Measurements from ENCODE around the gene FYB1.

Gene FYB1

GRCh38 chr5:39178171-39178570 is 41.2 kb downstream of the FYB1 start:
- no peaks in the 10 kb centered on the region for H3K36me3 ChIP-seq
- H3K27me3 ChIP-seq: peaks cover 8% of the 10 kb centered on the region
- TF ChIP-seq, protein P1, sequence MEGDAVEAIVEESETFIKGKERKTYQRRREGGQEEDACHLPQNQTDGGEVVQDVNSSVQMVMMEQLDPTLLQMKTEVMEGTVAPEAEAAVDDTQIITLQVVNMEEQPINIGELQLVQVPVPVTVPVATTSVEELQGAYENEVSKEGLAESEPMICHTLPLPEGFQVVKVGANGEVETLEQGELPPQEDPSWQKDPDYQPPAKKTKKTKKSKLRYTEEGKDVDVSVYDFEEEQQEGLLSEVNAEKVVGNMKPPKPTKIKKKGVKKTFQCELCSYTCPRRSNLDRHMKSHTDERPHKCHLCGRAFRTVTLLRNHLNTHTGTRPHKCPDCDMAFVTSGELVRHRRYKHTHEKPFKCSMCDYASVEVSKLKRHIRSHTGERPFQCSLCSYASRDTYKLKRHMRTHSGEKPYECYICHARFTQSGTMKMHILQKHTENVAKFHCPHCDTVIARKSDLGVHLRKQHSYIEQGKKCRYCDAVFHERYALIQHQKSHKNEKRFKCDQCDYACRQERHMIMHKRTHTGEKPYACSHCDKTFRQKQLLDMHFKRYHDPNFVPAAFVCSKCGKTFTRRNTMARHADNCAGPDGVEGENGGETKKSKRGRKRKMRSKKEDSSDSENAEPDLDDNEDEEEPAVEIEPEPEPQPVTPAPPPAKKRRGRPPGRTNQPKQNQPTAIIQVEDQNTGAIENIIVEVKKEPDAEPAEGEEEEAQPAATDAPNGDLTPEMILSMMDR (IDR thresholded peaks at IDR 0.05; ENCODE audit: low read depth, low read length): no peak
- H3K9me3 ChIP-seq: no peaks in the 10 kb centered on the region
- no peak for DNase-seq
- no peak overlapping the region for H3K4me3 ChIP-seq (ENCODE audit: low read depth, low read length)
- no peaks in the 10 kb centered on the region for H3K4me1 ChIP-seq

DNA sequence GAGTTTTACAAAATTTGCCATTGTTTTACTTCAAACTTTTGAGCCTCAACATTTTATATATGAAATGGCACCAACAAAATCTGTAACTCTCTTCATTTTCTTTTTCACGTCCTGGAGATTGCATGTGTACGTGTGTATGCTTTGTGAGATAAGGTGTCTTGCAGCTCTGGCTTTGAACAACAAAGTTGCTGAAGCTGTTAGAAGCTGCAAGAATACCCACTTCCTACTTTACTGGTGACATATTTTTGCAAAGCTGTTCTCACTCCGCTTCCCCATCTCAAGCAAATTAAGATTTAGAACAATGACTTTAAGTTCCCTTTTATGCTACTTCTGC is 41.8 kb downstream of the FYB1 start:
- no peaks in the 10 kb centered on the region for H3K9me3 ChIP-seq
- peaks cover 8% of the 10 kb centered on the region for H3K27me3 ChIP-seq
- no peak for DNase-seq
- TF ChIP-seq, protein P1 (IDR thresholded peaks at IDR 0.05; ENCODE audit: low read depth, low read length): no peak
- H3K4me3 ChIP-seq (ENCODE audit: low read depth, low read length): no peak overlapping the region
- no peaks in the 10 kb centered on the region for H3K36me3 ChIP-seq
- no peaks in the 10 kb centered on the region for H3K4me1 ChIP-seq

DNA sequence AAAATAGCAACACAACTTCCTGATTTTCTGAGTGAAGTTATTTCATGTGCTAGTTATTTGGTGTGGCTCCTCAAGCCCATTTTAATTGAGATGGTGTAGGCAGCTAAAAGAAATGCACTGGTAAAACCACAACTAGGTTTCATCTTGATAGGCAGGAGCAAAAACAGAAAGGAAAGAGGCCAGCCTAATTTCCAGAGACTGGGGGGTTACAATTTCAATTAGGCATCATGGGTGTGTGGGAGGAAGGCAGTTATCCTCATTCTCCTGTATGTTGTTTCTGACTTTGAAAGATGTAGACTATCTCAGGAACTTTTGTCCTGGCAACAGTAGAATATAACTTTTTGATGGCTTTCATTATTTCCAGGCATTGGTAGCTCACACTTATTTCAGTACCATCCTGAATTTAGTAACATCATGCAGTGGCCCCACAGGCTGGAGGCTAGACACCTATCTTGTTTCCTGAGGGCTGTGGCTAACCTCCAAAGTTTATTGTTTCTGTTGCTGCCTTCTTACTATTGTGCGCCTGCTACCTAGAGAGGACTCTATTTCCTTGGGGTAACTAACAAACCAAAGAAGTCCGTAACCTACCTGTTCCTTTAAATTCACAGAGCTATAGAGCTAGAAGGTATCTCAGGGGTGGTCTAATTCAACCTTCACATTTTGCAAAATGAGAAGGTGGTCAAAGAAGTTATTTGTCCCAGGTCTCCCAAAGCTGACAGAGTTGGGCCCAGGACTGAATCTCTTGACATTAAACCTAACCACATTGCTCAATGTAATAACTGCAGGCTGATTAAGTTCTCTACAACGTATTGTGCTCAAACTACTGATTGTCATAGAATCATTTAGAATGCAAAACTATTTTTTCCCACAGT is 42.4 kb downstream of the FYB1 start:
- Histone ChIP-seq H3K4me1 (no peaks in the 10 kb centered on the region), H3K9me3 (no peaks in the 10 kb centered on the region), H3K4me3 (ENCODE audit: low read depth, low read length) (no peak overlapping the region), H3K36me3 (no peaks in the 10 kb centered on the region), H3K27me3 (peaks cover 8% of the 10 kb centered on the region)
- TF ChIP-seq, protein P1 (IDR thresholded peaks at IDR 0.05; ENCODE audit: low read depth, low read length): no peak
- no peak for DNase-seq

DNA sequence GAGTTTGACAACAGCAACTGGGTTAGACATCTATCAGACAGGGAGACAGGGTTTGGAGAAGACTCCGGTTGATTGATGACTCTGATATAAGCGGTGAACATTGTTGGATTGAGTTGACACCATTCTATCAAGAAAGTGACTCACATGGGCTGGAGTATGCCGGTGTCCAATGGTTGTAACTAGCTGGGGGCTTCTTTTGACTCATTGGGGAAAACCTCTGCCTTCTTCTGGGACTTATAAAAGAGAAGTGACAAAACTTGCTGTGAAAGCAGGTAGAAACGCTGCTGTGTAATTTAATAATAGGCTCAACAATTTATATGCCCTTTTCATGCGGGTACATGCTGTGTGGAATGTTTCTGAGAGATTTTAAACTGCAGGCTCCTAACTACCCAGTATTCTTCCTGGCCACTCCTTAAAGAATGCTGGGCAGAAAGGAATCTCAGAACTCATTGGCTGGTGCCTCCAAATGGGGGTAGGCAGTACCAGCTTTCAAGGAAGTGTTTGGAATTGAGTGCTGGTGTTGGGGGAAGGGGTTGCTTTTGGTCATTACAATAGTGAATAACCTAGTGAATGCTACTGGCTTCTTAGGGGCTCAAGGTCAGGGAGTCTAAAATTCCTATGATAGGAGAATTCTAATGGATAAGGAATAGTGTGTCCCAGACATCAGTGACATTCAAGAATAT is 43.9 kb downstream of the FYB1 start:
- TF ChIP-seq, protein P1 (IDR thresholded peaks at IDR 0.05; ENCODE audit: low read depth, low read length): no peak
- no peak overlapping the region for H3K4me3 ChIP-seq (ENCODE audit: low read depth, low read length)
- H3K9me3 ChIP-seq: no peaks in the 10 kb centered on the region
- no peaks in the 10 kb centered on the region for H3K36me3 ChIP-seq
- peaks cover 8% of the 10 kb centered on the region for H3K27me3 ChIP-seq
- H3K4me1 ChIP-seq: no peaks in the 10 kb centered on the region
- DNase-seq: no peak

DNA sequence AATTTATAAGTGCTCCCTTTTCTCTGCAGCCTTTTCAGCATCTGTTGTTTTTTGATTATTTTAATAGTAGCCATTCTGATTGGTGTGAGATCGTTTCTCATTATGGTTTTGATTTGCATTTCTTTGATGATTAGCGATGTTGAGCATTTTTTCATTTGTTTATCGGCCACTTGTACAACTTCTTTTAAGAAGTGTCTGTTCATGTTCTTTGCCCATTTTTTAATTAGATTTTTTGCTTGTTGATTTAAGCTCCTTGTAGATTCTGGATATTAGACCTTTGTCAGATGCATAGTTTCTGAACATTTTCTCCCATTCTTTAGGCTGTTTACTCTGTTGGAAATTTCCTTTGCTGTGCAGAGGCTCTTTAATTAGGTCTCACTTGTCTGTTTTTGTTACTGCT is 46.3 kb downstream of the FYB1 start:
- H3K27me3 ChIP-seq: peaks cover 6% of the 10 kb centered on the region
- no peaks in the 10 kb centered on the region for H3K4me1 ChIP-seq
- H3K9me3 ChIP-seq: no peaks in the 10 kb centered on the region
- H3K4me3 ChIP-seq (ENCODE audit: low read depth, low read length): no peak overlapping the region
- TF ChIP-seq, protein P1 (IDR thresholded peaks at IDR 0.05; ENCODE audit: low read depth, low read length): no peak
- no peaks in the 10 kb centered on the region for H3K36me3 ChIP-seq
- no peak for DNase-seq

DNA sequence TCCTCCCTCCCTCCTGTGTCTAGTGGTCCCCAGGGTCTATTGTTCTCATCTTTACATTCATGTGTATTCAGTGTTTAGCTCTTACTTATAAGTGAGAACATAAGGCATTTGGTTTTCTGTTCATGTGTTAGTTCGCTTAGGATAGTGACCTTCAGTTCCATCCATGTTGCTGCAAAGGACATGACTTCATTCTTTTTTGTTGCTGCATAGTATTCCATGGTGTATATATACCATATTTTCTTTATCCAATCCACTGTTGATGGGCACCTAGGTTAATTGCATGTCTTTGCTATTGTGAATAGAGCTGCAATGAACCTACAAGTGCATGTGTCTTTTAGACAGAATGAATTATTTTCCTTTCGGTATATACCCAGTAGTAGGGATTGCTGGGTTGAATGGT is 46.8 kb downstream of the FYB1 start:
- H3K4me1 ChIP-seq: no peaks in the 10 kb centered on the region

More for the DNA sequence above, 46.8 kb downstream of the FYB1 start:
- no peaks in the 10 kb centered on the region for H3K36me3 ChIP-seq
- peaks cover 6% of the 10 kb centered on the region for H3K27me3 ChIP-seq
- DNase-seq: no peak
- H3K4me3 ChIP-seq (ENCODE audit: low read depth, low read length): no peak overlapping the region
- TF ChIP-seq, protein P1 (IDR thresholded peaks at IDR 0.05; ENCODE audit: low read depth, low read length): no peak
- H3K9me3 ChIP-seq: no peaks in the 10 kb centered on the region
